GM21528 (cell line): ENCODE data around the gene ANKRD2.
"Not testable (repeated sequence)": the region's sequence is repeated elsewhere in the genome, so short reads cannot be mapped to it uniquely, and the experiment has no call there.

Source experiments
- ATAC-seq: cut with Tn5 transposase; IDR thresholded peaks from one replicate; pipeline ENCODE4 v1.9.1; 2021; ENCODE audit warnings: mild to moderate bottlenecking, moderate library complexity; ENCODE audit not compliant: unreplicated experiment, low FRiP score

The ANKRD2 gene

DNA sequence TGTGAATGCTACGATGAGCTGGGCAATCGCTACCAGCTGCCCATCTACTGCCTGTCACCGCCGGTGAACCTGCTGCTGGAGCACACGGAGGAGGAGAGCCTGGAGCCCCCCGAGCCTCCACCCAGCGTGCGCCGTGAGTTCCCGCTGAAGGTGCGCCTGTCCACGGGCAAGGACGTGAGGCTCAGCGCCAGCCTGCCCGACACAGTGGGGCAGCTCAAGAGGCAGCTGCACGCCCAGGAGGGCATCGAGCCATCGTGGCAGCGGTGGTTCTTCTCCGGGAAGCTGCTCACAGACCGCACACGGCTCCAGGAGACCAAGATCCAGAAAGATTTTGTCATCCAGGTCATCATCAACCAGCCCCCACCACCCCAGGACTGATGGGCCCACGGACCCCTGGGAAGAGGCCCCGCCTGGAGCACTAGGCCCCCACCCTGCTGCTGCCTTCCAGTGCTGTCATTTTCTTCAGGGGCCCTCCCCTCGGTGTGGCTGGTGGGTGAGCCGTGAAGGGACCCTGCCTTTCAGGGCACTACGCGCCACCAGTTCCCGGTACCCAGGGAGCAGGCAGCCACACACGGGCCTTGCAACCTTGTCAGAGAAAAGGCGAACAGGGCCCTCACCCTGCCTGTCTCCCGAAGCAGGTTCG lies 2.3 kb upstream of the ANKRD2 start:
- no peak for ATAC-seq

DNA sequence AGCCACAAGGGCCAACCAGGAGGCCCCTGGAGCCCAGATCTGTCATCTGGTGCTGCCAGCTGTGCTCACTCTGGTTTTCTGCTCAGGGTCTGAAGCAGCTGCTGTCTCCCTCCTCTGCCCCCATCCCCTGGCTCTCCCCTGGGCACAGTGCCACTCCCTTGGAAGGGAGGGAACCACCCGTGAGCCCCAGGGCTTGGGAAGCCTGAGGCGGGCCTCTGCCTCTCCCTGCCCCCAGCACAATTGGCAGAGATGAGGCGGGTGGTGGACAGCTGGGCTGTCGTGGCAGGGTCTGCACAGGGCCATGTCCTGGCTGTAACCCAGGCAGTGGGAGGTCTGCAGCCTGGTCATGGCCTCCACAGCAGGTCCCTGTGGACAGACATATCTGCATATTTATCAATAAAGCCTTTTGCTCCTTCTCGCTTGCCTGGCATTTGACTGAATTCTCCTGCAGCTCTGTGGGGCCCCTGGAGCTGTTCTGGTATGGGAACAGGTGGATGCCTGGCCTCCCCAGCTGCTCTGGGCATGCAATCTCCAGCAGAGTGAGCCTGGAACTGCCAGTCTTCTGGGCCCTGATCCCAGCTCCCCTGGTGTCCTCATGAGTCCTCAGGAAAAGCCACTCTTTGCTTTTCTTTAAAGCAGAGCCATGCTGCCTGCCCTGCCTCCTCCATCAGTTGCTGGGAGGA lies 1.6 kb upstream of the ANKRD2 start:
- ATAC-seq: no peak

GRCh38 chr10:97571622-97572021 lies 957 bp upstream of the ANKRD2 start:
- no peak for ATAC-seq

DNA sequence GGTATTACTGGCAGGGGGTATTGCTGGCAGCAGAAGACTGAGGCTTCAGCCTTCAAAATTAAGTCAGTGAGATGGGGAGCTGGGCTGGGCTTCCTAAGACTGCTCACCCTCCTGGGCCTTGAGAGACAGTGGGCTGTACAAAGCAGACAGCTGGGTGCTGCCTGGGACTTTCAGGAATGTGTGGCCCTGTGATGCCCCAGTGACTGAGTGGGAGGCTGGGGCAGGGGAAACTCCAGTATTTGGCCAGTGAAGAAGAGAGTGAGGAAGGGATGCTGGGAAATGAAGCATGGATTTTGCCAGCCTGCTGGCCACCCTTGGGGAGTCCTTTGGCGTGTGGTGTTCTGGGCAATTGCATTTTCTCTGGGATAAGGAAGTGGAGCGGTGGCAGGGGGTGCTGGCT lies 442 bp downstream of the ANKRD2 start:
- no peak for ATAC-seq

DNA sequence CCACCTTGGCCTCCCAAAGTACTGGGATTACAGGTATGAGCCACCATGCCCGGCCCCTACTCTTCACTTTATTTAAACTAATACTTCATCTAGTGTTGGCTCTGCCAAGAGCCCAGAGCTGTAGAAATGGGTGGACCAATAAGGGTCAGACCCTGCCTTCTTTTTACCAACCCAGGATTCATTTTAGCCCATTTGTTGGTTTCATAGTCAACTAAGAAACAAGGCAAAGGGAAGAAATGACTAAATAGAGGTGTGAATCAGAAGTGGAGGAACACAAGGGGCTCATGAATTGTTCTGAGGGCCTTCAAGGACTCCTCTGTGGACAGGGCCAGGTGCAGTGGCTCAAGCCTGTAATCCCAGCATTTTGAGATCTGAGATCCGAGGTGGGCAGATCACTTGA lies 1.1 kb downstream of the ANKRD2 start:
- ATAC-seq: no peak

DNA sequence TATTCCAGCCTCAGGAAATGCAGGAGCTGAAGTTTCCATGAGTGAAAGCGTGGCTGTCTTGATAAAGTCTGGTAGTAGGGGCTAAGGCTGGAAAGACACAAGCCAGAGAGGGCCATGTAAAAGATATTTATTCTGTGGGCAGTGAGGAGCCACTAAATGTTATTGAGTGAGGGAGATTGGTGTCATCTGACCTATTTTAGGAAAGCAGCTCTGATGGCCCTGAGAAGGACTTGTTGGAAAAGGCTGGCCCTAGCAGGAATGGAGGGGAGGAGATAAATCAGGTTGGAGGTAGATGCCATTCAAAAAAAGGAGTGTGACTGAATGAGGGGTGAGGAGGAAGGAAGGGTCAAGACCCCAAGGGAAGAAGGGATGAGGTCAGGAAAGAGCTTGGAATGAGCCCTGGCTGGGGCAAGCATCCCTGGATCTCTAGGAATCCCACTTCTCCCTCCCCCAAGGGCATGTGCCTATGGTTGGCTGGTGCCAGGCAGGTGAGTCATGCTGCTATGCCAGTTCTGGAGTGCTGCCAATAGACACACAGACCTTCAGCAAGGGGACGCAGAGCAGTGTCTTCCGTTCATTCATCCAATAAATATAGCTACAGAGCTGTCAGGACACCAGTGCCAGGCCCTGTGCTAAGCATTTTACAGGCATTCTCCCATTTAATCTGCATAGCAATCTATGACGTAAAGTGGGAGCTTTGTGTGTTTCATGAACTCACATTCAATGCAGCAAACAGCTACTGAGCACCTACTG lies 2.0 kb downstream of the ANKRD2 start:
- ATAC-seq: no peak

- no peak for ATAC-seq
Measured at GRCh38 chr10:97575127-97575668, 2.6 kb downstream of the ANKRD2 start.

- not testable (repeated sequence) for ATAC-seq
Measured at GRCh38 chr10:97576487-97576886, 3.9 kb downstream of the ANKRD2 start.

DNA sequence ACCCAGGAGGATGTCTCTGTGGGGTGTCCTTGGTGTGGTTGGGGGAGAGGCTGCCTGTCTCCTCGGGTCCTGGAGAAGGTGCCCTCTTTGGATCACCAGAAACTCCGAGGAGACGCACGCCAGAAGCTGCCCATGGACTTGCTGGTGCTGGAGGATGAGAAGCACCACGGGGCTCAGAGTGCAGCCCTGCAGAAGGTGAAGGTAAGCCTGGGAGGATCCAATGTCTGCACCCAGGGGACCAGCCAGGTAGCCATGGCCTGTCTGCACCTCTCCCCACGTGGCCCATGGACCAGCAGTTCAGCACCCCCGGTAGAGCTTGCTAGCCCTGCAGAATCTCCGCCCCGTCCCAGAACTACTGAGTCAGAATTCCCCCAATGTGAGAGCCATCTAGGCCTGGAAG lies 5.1 kb downstream of the ANKRD2 start:
- ATAC-seq: no peak

DNA sequence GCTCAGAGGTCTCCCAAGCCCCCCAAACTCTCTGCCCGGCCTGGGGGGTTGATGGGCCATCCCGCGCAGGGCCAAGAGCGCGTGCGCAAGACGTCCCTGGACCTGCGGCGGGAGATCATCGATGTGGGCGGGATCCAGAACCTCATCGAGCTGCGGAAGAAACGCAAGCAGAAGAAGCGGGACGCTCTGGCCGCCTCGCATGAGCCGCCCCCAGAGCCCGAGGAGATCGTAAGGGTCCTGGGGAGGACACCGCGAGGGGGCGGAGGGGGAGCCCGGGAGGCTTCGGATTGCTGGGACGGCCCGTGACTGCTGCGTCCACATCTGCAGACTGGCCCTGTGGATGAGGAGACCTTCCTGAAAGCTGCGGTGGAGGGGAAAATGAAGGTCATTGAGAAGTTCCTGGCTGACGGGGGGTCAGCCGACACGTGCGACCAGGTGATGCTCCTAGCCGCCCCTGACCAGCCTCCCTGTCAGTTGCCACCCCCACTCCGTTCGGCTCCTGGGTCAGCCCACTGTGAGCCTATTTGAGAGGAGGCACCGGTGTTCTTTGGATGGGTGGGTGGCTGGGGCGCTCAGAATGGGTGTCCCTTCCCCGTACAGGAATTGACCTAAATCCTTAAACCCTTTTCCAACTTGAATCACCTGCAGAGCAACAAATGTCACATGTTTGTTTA lies 5.7 kb downstream of the ANKRD2 start:
- no peak for ATAC-seq

DNA sequence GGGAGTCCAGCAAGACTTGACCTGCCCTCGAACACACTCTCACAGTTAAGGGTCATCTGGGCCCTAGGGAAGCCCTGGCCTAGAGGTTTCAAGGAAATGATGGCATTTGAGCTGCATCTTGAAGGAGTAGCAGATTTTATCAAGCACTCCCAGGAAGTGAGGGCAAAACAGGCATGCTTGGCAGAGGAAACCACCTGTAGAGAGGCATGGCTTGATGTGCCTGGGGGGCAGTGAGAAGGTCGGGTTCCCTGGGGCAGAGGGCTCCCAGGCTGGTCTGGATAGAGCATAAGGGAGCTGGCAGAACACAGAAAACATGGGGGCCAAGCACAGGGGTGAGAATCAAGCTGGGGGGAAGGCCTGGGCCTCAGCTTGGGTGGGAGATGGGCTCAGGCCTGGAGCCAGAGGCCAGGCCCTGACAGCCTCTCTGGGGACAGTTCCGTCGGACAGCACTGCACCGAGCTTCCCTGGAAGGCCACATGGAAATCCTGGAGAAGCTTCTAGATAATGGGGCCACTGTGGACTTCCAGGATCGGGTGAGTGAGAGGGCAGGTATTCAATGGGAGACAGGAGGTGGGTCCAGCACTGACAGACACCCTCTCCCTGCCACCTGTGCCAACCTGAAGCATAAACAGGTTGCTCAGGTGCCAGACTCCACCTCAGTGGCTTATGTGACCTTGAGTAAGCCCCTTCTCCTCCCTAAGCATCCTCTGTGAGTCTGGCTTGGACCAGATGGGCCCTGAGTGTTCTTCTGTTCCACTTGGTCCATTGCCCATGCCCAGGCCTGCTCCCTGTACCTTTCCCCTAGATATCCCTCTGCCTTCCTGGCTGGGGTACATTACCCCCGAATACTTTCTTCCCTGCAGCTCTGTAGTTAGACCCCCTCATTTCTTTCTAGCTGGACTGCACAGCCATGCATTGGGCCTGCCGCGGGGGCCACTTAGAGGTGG lies 8.1 kb downstream of the ANKRD2 start:
- no peak for ATAC-seq

GRCh38 chr10:97582169-97582568 lies 9.6 kb downstream of the ANKRD2 start:
- ATAC-seq: no peak

GRCh38 chr10:97583476-97583875 lies 10.9 kb downstream of the ANKRD2 start:
- ATAC-seq: no peak

- no peak for ATAC-seq
Measured at GRCh38 chr10:97584060-97584797, 11.7 kb downstream of the ANKRD2 start, which contains the start of gene HOGA1. TSS of gene HOGA1 (plus strand) at chr10:97584389. CDS start at chr10:97584704, 315 bp downstream.

DNA sequence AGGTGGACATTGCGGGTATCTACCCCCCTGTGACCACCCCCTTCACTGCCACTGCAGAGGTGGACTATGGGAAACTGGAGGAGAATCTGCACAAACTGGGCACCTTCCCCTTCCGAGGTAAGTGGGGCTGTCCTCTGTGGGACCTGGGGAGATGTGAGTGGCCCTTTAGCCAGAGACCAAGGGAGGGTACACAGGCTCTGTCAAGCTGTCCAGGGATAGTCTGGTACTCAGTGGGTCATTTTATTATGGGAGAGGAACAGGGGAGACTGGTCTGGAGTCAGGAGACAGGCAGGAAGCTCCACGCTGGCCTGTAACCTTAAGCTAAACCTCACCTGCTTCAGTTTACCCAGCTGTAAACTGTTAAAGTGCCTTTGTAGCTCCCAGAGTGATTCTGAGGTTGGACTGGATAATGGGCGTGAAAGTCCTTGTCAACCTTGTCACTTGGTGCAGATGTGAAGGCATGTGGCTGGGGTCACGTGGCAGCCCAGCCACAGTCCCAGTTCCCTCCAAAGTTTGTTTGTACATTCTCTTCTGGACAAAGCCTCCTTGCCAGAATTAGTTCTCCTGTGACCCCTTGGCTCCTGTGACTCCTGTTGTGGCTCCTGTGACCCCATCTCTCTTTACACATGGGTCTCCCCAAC lies 12.3 kb downstream of the ANKRD2 start:
- ATAC-seq: no peak

GRCh38 chr10:97585439-97585811 lies 12.8 kb downstream of the ANKRD2 start:
- ATAC-seq: no peak

- ATAC-seq: no peak
Measured at GRCh38 chr10:97587183-97587582, 14.6 kb downstream of the ANKRD2 start.

DNA sequence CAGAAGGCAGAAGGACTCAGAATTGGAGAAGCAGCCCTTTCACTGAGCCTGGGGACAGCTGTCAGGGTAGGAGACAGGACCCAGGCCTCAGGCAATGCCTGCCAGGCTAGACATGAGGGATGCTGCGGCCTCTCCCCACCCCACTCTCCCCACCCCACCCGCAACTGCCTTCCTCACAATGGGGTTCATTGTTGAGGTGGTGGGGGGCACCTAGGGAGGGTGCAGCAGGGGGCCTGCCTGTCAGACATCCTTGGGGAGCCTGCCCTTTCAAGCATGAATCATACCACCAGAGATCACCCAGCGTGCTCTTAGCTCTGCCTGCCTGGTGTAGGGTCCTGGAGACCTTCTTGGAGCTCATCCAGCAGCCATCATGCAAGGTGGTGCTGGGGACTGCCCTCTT lies 16.9 kb downstream of the ANKRD2 start, which contains the start of gene C10orf62:
TSS of gene C10orf62 (plus strand) at position 243 of the 400 bp plus-strand sequence. CDS start 177 bp downstream, outside the sequence.
- no peak for ATAC-seq
